NCI-H128 (cell line): ENCODE measurements around the gene NANP.
"Not testable (repeated sequence)": the region's sequence is repeated elsewhere in the genome, so short reads cannot be mapped to it uniquely, and the experiment has no call there.

Experiments
- DNase-seq: peaks from one replicate; lab custom pipeline; 2025; ENCODE audit not compliant: unreplicated experiment; lab: John Stamatoyannopoulos, UW

Gene NANP

GRCh38 chr20:25606094-25606695, 17.6 kb downstream of the NANP start:
- DNase-seq: no peak

- DNase-seq: no peak
Measured at GRCh38 chr20:25605148-25605547, 18.7 kb downstream of the NANP start.

- no peak for DNase-seq
Measured at GRCh38 chr20:25604611-25605010, 19.2 kb downstream of the NANP start.

GRCh38 chr20:25602914-25603309, 20.9 kb downstream of the NANP start:
- not testable (repeated sequence) for DNase-seq

GRCh38 chr20:25602191-25602913, 21.5 kb downstream of the NANP start:
- not testable (repeated sequence) for DNase-seq

GRCh38 chr20:25601659-25602058, 22.2 kb downstream of the NANP start:
- no peak for DNase-seq

- no peak for DNase-seq
Measured at GRCh38 chr20:25600632-25601031, 23.2 kb downstream of the NANP start.

- DNase-seq: no peak
Measured at GRCh38 chr20:25592135-25592852, 31.5 kb downstream of the NANP start.

- not testable (repeated sequence) for DNase-seq
Measured at GRCh38 chr20:25590778-25591177, 33.0 kb downstream of the NANP start.

GRCh38 chr20:25588491-25588890, 35.3 kb downstream of the NANP start:
- DNase-seq: no peak

GRCh38 chr20:25587536-25587935, 36.3 kb downstream of the NANP start:
- no peak for DNase-seq

GRCh38 chr20:25586877-25587276, 36.9 kb downstream of the NANP start:
- no peak for DNase-seq

- peak; percentile 45 for DNase-seq
Measured at GRCh38 chr20:25584905-25585704, 38.7 kb downstream of the NANP start, which contains the start of gene NINL. Gene NINL, minus strand, starts transcription at chr20:25585531. Its CDS starts 58,944 bp downstream, at chr20:25526587.

GRCh38 chr20:25583607-25584006, 40.2 kb downstream of the NANP start:
- not testable (repeated sequence) for DNase-seq

- no peak for DNase-seq
Measured at GRCh38 chr20:25580711-25581110, 43.1 kb downstream of the NANP start.

- DNase-seq: no peak
Measured at GRCh38 chr20:25579081-25579770, 44.6 kb downstream of the NANP start.

- no peak for DNase-seq
Measured at GRCh38 chr20:25576783-25577530, 46.9 kb downstream of the NANP start.

- no peak for DNase-seq
Measured at GRCh38 chr20:25574411-25574810, 49.4 kb downstream of the NANP start.

- DNase-seq: no peak
Measured at GRCh38 chr20:25573288-25574251, 50.2 kb downstream of the NANP start.
